Nephron (organoid): ENCODE results near the gene BUB3.

ENCODE experiments used
- H3K27ac Mint-ChIP-seq, 3 experiments: 2 replicates each; pipeline ENCODE4 v1.8.0; 2020; ENCODE audit warnings: mixed read lengths in 3 of 3, mild to moderate bottlenecking in 2 of 3, moderate library complexity in 1 of 3
- H3K27me3 Mint-ChIP-seq: 2 replicates; pipeline ENCODE4 v1.8.0; 2021; ENCODE audit warnings: low read depth, mild to moderate bottlenecking, moderate library complexity, mixed read lengths
- H3K36me3 Mint-ChIP-seq: 2 replicates; pipeline ENCODE4 v1.8.0; 2020; ENCODE audit warnings: low read depth, mixed read lengths
- H3K4me1 Mint-ChIP-seq: 2 replicates; pipeline ENCODE4 v1.8.0; 2020; ENCODE audit warnings: mixed read lengths
- H3K4me3 Mint-ChIP-seq, 3 experiments: 2 replicates each; pipeline ENCODE4 v1.8.0; 2020; ENCODE audit warnings: mild to moderate bottlenecking in 3 of 3, mixed read lengths in 3 of 3, moderate library complexity in 2 of 3
- H3K9me3 Mint-ChIP-seq: 2 replicates; pipeline ENCODE4 v1.8.0; 2020; ENCODE audit warnings: mixed read lengths
- TF ChIP-seq, protein P1 (sequence below), 3 experiments: fragments of 200-600 bp; sonication (generic); IDR thresholded peaks; one replicate each; pipeline ENCODE4 v1.5.0; 2021; ENCODE audit warnings: antibody characterized with exemption in 3 of 3; ENCODE audit not compliant: unreplicated experiment in 3 of 3

The BUB3 gene

GRCh38 chr10:123147635-123148413 is 6.4 kb upstream of the BUB3 start, which contains the start of gene HMX2:
Gene HMX2 (plus strand): TSS chr10:123148136. CDS start chr10:123148379, 243 bp downstream.
- H3K27me3 Mint-ChIP-seq: peaks cover 98% of the 10 kb centered on the region
- H3K27ac Mint-ChIP-seq: no peak within 1 kb of the TSS
- no peaks in the 10 kb centered on the region for H3K36me3 Mint-ChIP-seq
- H3K9me3 Mint-ChIP-seq: no peaks in the 10 kb centered on the region
- H3K4me1 Mint-ChIP-seq: peaks cover 26% of the 10 kb centered on the region
- TF ChIP-seq, protein P1, sequence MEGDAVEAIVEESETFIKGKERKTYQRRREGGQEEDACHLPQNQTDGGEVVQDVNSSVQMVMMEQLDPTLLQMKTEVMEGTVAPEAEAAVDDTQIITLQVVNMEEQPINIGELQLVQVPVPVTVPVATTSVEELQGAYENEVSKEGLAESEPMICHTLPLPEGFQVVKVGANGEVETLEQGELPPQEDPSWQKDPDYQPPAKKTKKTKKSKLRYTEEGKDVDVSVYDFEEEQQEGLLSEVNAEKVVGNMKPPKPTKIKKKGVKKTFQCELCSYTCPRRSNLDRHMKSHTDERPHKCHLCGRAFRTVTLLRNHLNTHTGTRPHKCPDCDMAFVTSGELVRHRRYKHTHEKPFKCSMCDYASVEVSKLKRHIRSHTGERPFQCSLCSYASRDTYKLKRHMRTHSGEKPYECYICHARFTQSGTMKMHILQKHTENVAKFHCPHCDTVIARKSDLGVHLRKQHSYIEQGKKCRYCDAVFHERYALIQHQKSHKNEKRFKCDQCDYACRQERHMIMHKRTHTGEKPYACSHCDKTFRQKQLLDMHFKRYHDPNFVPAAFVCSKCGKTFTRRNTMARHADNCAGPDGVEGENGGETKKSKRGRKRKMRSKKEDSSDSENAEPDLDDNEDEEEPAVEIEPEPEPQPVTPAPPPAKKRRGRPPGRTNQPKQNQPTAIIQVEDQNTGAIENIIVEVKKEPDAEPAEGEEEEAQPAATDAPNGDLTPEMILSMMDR (IDR thresholded peaks at IDR 0.05; ENCODE audit: unreplicated experiment in 3 of 3): no peak
- peak within 1 kb of the TSS; percentile 13 to 56 (median 54) for H3K4me3 Mint-ChIP-seq

- TF ChIP-seq, protein P1 (IDR thresholded peaks at IDR 0.05; ENCODE audit: unreplicated experiment in 3 of 3): no peak
- H3K4me3 Mint-ChIP-seq: peak overlapping the region; percentile 13 to 54 (median 16)
- H3K4me1 Mint-ChIP-seq: peaks cover 26% of the 10 kb centered on the region
- peaks cover 98% of the 10 kb centered on the region for H3K27me3 Mint-ChIP-seq
- H3K27ac Mint-ChIP-seq: no peak overlapping the region
- H3K9me3 Mint-ChIP-seq: no peaks in the 10 kb centered on the region
- H3K36me3 Mint-ChIP-seq: no peaks in the 10 kb centered on the region
Measured at GRCh38 chr10:123148414-123149161, 5.6 kb upstream of the BUB3 start.

DNA sequence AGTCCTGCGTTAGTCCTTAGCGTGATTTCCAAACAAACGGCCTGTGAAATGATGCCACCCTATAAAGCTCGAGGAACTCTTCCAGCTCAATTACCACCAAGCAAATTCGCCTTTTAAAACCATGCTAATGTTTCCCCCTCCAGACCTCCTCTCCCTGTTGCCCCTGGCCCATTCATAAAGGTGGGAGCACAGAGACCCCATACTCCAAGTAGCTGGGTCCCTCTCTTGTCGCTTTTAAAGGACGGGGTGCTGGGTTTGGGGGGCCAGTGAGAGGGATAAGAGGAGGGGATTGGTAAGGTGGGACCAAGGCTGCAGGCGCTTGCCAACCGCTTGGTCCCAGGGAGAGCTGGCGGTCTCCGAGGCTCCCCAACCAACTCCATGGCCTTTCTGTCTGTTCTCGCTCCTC is 5.0 kb upstream of the BUB3 start:
- peaks cover 98% of the 10 kb centered on the region for H3K27me3 Mint-ChIP-seq
- peaks cover 1% of the 10 kb centered on the region for H3K36me3 Mint-ChIP-seq
- no peak overlapping the region for H3K27ac Mint-ChIP-seq
- TF ChIP-seq, protein P1 (IDR thresholded peaks at IDR 0.05; ENCODE audit: unreplicated experiment in 3 of 3): no peak
- peaks cover 26% of the 10 kb centered on the region for H3K4me1 Mint-ChIP-seq
- no peaks in the 10 kb centered on the region for H3K9me3 Mint-ChIP-seq
- H3K4me3 Mint-ChIP-seq: peak overlapping the region; percentile 13 to 54 (median 37)

DNA sequence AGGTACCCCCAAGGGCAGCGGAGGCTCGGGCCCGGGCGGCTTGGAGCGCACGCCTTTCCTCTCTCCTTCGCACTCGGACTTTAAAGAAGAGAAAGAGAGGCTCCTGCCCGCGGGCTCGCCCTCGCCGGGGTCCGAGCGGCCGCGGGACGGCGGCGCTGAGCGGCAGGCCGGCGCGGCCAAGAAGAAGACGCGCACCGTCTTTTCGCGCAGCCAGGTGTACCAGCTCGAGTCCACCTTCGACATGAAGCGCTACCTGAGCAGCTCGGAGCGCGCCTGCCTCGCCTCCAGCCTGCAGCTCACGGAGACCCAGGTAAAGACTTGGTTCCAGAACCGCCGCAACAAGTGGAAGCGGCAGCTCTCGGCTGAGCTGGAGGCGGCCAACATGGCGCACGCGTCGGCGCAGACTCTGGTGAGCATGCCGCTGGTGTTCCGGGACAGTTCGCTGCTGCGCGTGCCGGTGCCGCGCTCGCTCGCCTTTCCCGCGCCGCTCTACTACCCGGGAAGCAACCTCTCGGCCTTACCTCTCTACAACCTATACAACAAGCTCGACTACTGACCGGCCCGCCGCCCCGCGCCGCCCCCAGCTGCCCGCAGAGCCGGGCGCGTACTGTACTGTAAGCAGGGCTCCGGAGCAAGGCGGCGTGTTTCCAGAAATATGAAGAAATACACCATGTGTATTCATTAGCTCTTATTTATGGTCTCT is 4.5 kb upstream of the BUB3 start:
- H3K27ac Mint-ChIP-seq: no peak overlapping the region
- peaks cover 94% of the 10 kb centered on the region for H3K27me3 Mint-ChIP-seq
- H3K9me3 Mint-ChIP-seq: no peaks in the 10 kb centered on the region
- H3K4me1 Mint-ChIP-seq: peaks cover 26% of the 10 kb centered on the region
- H3K4me3 Mint-ChIP-seq: peak overlapping the region; percentile 58 to 82 (median 75)
- H3K36me3 Mint-ChIP-seq: peaks cover 3% of the 10 kb centered on the region
- TF ChIP-seq, protein P1 (IDR thresholded peaks at IDR 0.05; ENCODE audit: unreplicated experiment in 3 of 3): no peak

- Mint-ChIP-seq H3K27ac (no peak overlapping the region), H3K36me3 (peaks cover 5% of the 10 kb centered on the region), H3K4me3 (peak overlapping the region; percentile 58 to 82 (median 75)), H3K9me3 (no peaks in the 10 kb centered on the region), H3K27me3 (peaks cover 87% of the 10 kb centered on the region), H3K4me1 (peaks cover 24% of the 10 kb centered on the region)
- TF ChIP-seq, protein P1 (IDR thresholded peaks at IDR 0.05; ENCODE audit: unreplicated experiment in 3 of 3): no peak
Measured at GRCh38 chr10:123150271-123150985, 3.8 kb upstream of the BUB3 start.
